AG04449 (cell line): ENCODE results near the gene RNF14.
A peak's percentile ranks its signal among the peaks of the same experiment; 100 is the strongest.

Experiments used
- CTCF ChIA-PET: fragments of 350-600 bp; formaldehyde crosslinking; extraction: SDS; loops from one replicate; lab custom pipeline; 2021; ENCODE audit warnings: antibody characterized with exemption; lab: Yijun Ruan, JAX
- POLR2A ChIA-PET: fragments of 400-600, 350-600 bp; formaldehyde crosslinking; extraction: SDS; loops from one replicate; lab custom pipeline; 2020; ENCODE audit warnings: antibody characterized with exemption, inconsistent platforms; lab: Yijun Ruan, JAX
- DNase-seq: peaks from one replicate; pipeline ENCODE4 v3.0.0-alpha.2; 2010; ENCODE audit warnings: low read depth, low spot score
- H3K4me3 ChIP-seq: 2 replicates; pipeline ENCODE4 v1.5.1; 2011; ENCODE audit warnings: low read depth, mild to moderate bottlenecking, control low read depth, low read length
- CTCF ChIP-seq: IDR thresholded peaks from one replicate; pipeline ENCODE4 v1.5.1; 2011; ENCODE audit warnings: mild to moderate bottlenecking, moderate library complexity, low read length, control low read depth, inconsistent platforms; ENCODE audit not compliant: insufficient read depth; ENCODE audit errors: missing control alignments

Gene RNF14

GRCh38 chr5:141995656-141996055 lies 26.8 kb downstream of the RNF14 start:
- CTCF ChIA-PET: interaction anchor here (1.4 to 14.0 kb wide), 6 partner anchors 10 to 303 kb away, joined by 4 to 226 read pairs (median 12); partner anchors contain the start of gene GNPDA1
- TF ChIP-seq CTCF: no peak
- DNase-seq: no peak
- no peak overlapping the region for H3K4me3 ChIP-seq
- POLR2A ChIA-PET: interaction anchor here (1.0 kb wide), 1 partner anchor 27 kb away, joined by 3 read pairs; the partner anchor contains the start of gene RNF14

- no peak overlapping the region for H3K4me3 ChIP-seq
- DNase-seq: no peak
- CTCF ChIA-PET: interaction anchor here (1.2 to 14.0 kb wide), 4 partner anchors 12 to 148 kb away, joined by 3 to 226 read pairs (median 38); partner anchors contain the start of gene GNPDA1
- TF ChIP-seq CTCF: no peak
- POLR2A ChIA-PET: no interaction called here
Observed at GRCh38 chr5:141997358-141997960, 28.6 kb downstream of the RNF14 start.

GRCh38 chr5:142000173-142000572 lies 31.3 kb downstream of the RNF14 start:
- ChIA-PET CTCF (interaction anchor here (0.6 to 10.2 kb wide), 9 partner anchors 9 to 144 kb away, joined by 3 to 70 read pairs (median 4); partner anchors contain the start of gene GNPDA1), POLR2A (interaction anchor here (0.6 kb wide), 1 partner anchor 298 kb away, joined by 3 read pairs; no protein-coding TSS in a partner anchor)

GRCh38 chr5:142000704-142001484 lies 32.0 kb downstream of the RNF14 start:
- peak; percentile 9 for TF ChIP-seq CTCF
- ChIA-PET CTCF (interaction anchor here (0.6 to 10.2 kb wide), 9 partner anchors 10 to 143 kb away, joined by 3 to 70 read pairs (median 4); partner anchors contain the start of gene GNPDA1), POLR2A (no interaction called here)
- no peak overlapping the region for H3K4me3 ChIP-seq
- no peak for DNase-seq

More at GRCh38 chr5:142000173-142000572, 31.3 kb downstream of the RNF14 start:
- TF ChIP-seq CTCF: no peak
- H3K4me3 ChIP-seq: no peak overlapping the region
- DNase-seq: no peak

GRCh38 chr5:142003266-142003800 lies 34.4 kb downstream of the RNF14 start:
- DNase-seq: no peak
- no peak for TF ChIP-seq CTCF
- CTCF ChIA-PET: interaction anchor here (5.4 to 10.2 kb wide), 2 partner anchors 10 to 141 kb away, joined by 36 to 70 read pairs; partner anchors contain the start of gene GNPDA1
- POLR2A ChIA-PET: no interaction called here
- H3K4me3 ChIP-seq: no peak overlapping the region
